ENCODE data around the gene GARS1.

The GARS1 gene

DNA sequence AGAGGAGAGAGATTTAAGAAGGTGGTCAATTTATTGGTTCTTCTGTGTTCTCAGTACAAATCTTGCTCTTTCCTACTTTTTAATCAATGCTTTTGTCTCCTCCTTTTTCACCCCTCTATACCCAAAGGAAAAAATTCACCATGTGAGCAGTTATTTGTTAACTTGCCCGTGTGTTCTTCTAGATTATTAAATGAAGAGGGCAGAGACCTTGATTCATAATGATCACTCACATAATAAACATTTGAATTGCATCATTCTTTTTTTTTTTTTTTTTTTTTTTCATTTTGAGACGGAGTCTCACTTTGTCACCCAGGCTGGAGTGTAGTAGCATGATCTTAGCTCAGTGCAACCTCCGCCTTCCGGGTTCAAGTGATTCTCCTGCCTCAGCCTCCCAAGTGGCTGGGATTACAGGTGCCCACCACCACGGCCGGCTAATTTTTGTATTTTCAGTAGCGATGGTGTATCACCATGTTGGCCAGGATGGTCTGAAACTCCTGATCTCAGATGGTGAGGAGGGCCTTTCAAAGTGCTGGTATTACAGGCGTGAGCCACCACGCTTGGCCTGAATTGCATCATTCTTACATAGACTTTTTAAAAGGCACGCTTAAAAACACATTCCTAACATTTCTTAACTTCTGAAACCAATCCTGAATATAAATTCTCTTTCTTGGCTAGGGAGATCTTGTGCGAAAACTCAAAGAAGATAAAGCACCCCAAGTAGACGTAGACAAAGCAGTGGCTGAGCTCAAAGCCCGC, 3.6 kb downstream of the GARS1 start:
- no peak overlapping the region for H3K27ac ChIP-seq (ENCODE audit: low read depth, low read length, severe bottlenecking)

DNA sequence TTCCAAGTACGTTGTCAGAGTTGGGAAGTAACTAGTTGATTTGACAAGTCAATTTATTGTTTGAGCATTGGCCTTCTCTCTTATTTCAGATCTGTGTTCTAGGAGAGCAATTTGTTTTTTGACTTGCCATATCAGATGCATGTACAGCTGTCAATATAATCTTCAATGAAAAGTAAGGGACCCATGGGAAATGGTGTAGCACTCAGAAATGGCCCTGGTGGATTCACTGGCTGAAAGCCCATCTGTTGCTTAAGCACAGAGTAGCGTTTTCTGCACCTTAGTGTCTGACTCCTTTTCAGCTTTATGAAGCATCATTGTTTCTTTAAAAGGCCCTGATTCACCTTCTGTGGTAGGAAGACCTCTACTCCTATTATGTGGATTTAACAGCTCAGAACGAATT, 10.2 kb downstream of the GARS1 start:
- Histone ChIP-seq H3K4me3 (ENCODE audit: extremely low read depth, insufficient read depth, low read length, poor library complexity, severe bottlenecking) (no peak overlapping the region), H3K36me3 (ENCODE audit: control insufficient read depth, insufficient read depth, low read length) (peaks cover 89% of the 10 kb centered on the region), H3K9me3 (ENCODE audit: control insufficient read depth, low read length) (no peaks in the 10 kb centered on the region), H3K27ac (ENCODE audit: low read depth, low read length, severe bottlenecking) (no peak overlapping the region), H3K4me1 (ENCODE audit: control insufficient read depth, insufficient read depth, low read length, poor library complexity, severe bottlenecking) (no peaks in the 10 kb centered on the region)
- WGBS, 2 experiments (ENCODE audit: insufficient coverage in 2 of 2) = 83 to 100% methylated on average over 1 of the region's 3 CpGs

More for the DNA sequence above, 3.6 kb downstream of the GARS1 start:
- WGBS, 2 experiments (ENCODE audit: insufficient coverage in 2 of 2) = 88 to 96% methylated on average over 9 to 11 of the region's 13 CpGs
- Histone ChIP-seq H3K36me3 (ENCODE audit: control insufficient read depth, insufficient read depth, low read length) (peaks cover 56% of the 10 kb centered on the region), H3K4me1 (ENCODE audit: control insufficient read depth, insufficient read depth, low read length, poor library complexity, severe bottlenecking) (peaks cover 5% of the 10 kb centered on the region), H3K4me3 (ENCODE audit: extremely low read depth, insufficient read depth, low read length, poor library complexity, severe bottlenecking) (no peak overlapping the region), H3K9me3 (ENCODE audit: control insufficient read depth, low read length) (no peaks in the 10 kb centered on the region)

- 80 to 100% methylated on average over 1 of the region's 3 CpGs for WGBS, 2 experiments (ENCODE audit: insufficient coverage in 2 of 2)
- Histone ChIP-seq H3K4me1 (ENCODE audit: control insufficient read depth, insufficient read depth, low read length, poor library complexity, severe bottlenecking) (no peaks in the 10 kb centered on the region), H3K4me3 (ENCODE audit: extremely low read depth, insufficient read depth, low read length, poor library complexity, severe bottlenecking) (no peak overlapping the region), H3K27ac (ENCODE audit: low read depth, low read length, severe bottlenecking) (no peak overlapping the region), H3K9me3 (ENCODE audit: control insufficient read depth, low read length) (no peaks in the 10 kb centered on the region), H3K36me3 (ENCODE audit: control insufficient read depth, insufficient read depth, low read length) (peaks cover 87% of the 10 kb centered on the region)
Measured at GRCh38 chr7:30605832-30606231, 11.2 kb downstream of the GARS1 start.

DNA sequence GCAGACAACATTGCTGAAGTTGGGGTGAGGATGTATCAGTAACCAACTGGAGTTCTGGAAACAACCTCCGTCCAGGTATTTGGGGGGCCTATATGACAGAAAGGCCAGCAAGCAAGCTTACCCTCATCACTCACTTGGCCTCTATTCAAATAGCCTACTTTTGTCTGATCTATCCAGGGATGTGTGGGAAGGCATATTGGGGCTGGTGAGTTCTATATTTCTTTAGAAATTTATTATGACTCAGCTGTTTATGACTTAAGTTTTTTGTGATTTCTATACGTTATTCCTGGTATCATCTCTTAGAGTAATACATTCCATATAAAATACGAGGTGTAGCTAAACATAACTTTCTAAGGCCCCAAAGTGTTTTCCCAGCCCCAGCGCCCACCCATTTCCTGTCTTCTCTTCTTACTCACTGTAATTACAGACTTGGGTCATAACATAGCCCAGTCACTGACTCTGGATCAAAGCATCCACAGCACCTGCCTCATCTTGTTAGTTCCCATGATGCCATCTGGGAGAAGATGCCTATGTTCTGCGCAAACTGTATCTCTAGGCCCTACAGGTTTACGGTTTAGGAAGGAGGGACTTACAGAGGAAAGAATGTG, 18.1 kb downstream of the GARS1 start:
- H3K4me1 ChIP-seq (ENCODE audit: control insufficient read depth, insufficient read depth, low read length, poor library complexity, severe bottlenecking) = peaks cover 4% of the 10 kb centered on the region
- H3K9me3 ChIP-seq (ENCODE audit: control insufficient read depth, low read length) = no peaks in the 10 kb centered on the region
- WGBS, 2 experiments (ENCODE audit: insufficient coverage in 2 of 2) = 94 to 97% methylated on average over 3 to 4 of the region's 6 CpGs
- peaks cover 88% of the 10 kb centered on the region for H3K36me3 ChIP-seq (ENCODE audit: control insufficient read depth, insufficient read depth, low read length)
- H3K4me3 ChIP-seq (ENCODE audit: extremely low read depth, insufficient read depth, low read length, poor library complexity, severe bottlenecking) = no peak overlapping the region
- no peak overlapping the region for H3K27ac ChIP-seq (ENCODE audit: low read depth, low read length, severe bottlenecking)

- no peaks in the 10 kb centered on the region for H3K9me3 ChIP-seq (ENCODE audit: control insufficient read depth, low read length)
- peaks cover 89% of the 10 kb centered on the region for H3K36me3 ChIP-seq (ENCODE audit: control insufficient read depth, insufficient read depth, low read length)
- peaks cover 4% of the 10 kb centered on the region for H3K4me1 ChIP-seq (ENCODE audit: control insufficient read depth, insufficient read depth, low read length, poor library complexity, severe bottlenecking)
- 100% methylated on average over 1 to 2 of the region's 4 CpGs for WGBS, 2 experiments (ENCODE audit: insufficient coverage in 2 of 2)
- H3K4me3 ChIP-seq (ENCODE audit: extremely low read depth, insufficient read depth, low read length, poor library complexity, severe bottlenecking) = no peak overlapping the region
- no peak overlapping the region for H3K27ac ChIP-seq (ENCODE audit: low read depth, low read length, severe bottlenecking)
Measured at GRCh38 chr7:30613366-30614325, 19.0 kb downstream of the GARS1 start.

DNA sequence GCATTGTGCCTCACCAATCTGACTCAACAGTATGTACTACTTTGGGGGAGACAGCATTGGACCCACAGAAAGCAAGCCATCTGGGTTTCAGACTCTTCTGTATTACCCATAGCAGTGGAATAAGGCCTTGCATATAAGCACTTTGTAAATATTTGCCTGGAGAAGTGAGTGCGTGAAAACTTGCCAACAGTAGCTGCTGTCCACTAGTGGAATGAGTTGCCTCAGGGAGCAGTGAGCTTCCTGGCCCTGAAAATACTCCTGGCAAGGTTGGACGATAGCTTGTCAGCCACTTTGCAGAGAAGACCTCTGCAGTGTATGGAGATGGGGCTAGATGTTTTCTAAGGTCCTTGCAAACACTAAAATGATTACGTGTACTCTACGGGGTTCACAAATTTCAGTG, 21.6 kb downstream of the GARS1 start:
- no peak overlapping the region for H3K4me3 ChIP-seq (ENCODE audit: extremely low read depth, insufficient read depth, low read length, poor library complexity, severe bottlenecking)
- peaks cover 4% of the 10 kb centered on the region for H3K4me1 ChIP-seq (ENCODE audit: control insufficient read depth, insufficient read depth, low read length, poor library complexity, severe bottlenecking)
- WGBS, 2 experiments (ENCODE audit: insufficient coverage in 2 of 2) = 90 to 94% methylated on average over 4 of the region's 4 CpGs
- no peaks in the 10 kb centered on the region for H3K9me3 ChIP-seq (ENCODE audit: control insufficient read depth, low read length)
- H3K27ac ChIP-seq (ENCODE audit: low read depth, low read length, severe bottlenecking) = no peak overlapping the region
- peaks cover 92% of the 10 kb centered on the region for H3K36me3 ChIP-seq (ENCODE audit: control insufficient read depth, insufficient read depth, low read length)

GRCh38 chr7:30617359-30617758, 22.7 kb downstream of the GARS1 start:
- 100% methylated on average over 2 of the region's 2 CpGs for WGBS, 2 experiments (ENCODE audit: insufficient coverage in 2 of 2)
- no peak overlapping the region for H3K27ac ChIP-seq (ENCODE audit: low read depth, low read length, severe bottlenecking)
- peaks cover 95% of the 10 kb centered on the region for H3K36me3 ChIP-seq (ENCODE audit: control insufficient read depth, insufficient read depth, low read length)
- peaks cover 4% of the 10 kb centered on the region for H3K4me1 ChIP-seq (ENCODE audit: control insufficient read depth, insufficient read depth, low read length, poor library complexity, severe bottlenecking)
- H3K4me3 ChIP-seq (ENCODE audit: extremely low read depth, insufficient read depth, low read length, poor library complexity, severe bottlenecking) = no peak overlapping the region
- no peaks in the 10 kb centered on the region for H3K9me3 ChIP-seq (ENCODE audit: control insufficient read depth, low read length)

- peaks cover 95% of the 10 kb centered on the region for H3K36me3 ChIP-seq (ENCODE audit: control insufficient read depth, insufficient read depth, low read length)
- H3K4me1 ChIP-seq (ENCODE audit: control insufficient read depth, insufficient read depth, low read length, poor library complexity, severe bottlenecking) = peaks cover 4% of the 10 kb centered on the region
- no peak overlapping the region for H3K4me3 ChIP-seq (ENCODE audit: extremely low read depth, insufficient read depth, low read length, poor library complexity, severe bottlenecking)
- 75 to 91% methylated on average over 3 to 4 of the region's 4 CpGs for WGBS, 2 experiments (ENCODE audit: insufficient coverage in 2 of 2)
- no peak overlapping the region for H3K27ac ChIP-seq (ENCODE audit: low read depth, low read length, severe bottlenecking)
- no peaks in the 10 kb centered on the region for H3K9me3 ChIP-seq (ENCODE audit: control insufficient read depth, low read length)
Measured at GRCh38 chr7:30618080-30618676, 23.5 kb downstream of the GARS1 start.

DNA sequence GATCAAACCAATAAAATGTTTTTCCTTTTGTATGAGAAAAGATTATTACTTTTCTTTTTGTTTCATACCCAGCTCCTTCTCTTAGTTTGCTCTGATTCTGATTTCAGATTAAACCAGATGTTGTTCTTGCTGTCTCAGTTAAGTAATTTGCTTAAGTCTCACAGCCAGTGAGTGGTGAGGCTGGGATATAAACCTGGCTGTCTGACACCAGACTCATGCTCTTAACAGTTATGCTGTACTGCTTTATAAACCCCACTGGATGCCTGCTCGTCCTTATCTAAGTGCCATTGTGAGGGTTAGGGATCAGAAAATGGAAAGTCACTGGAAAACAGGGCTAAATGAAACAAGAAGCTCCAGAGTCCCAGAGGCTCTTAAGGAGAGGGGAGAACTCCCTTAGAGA, 24.3 kb downstream of the GARS1 start:
- H3K4me1 ChIP-seq (ENCODE audit: control insufficient read depth, insufficient read depth, low read length, poor library complexity, severe bottlenecking) = no peaks in the 10 kb centered on the region
- H3K36me3 ChIP-seq (ENCODE audit: control insufficient read depth, insufficient read depth, low read length) = peaks cover 95% of the 10 kb centered on the region
- WGBS, 2 experiments (ENCODE audit: insufficient coverage in 2 of 2) = 67 to 100% methylated on average over 1 of the region's 1 CpG
- no peaks in the 10 kb centered on the region for H3K9me3 ChIP-seq (ENCODE audit: control insufficient read depth, low read length)
- no peak overlapping the region for H3K4me3 ChIP-seq (ENCODE audit: extremely low read depth, insufficient read depth, low read length, poor library complexity, severe bottlenecking)
- no peak overlapping the region for H3K27ac ChIP-seq (ENCODE audit: low read depth, low read length, severe bottlenecking)

DNA sequence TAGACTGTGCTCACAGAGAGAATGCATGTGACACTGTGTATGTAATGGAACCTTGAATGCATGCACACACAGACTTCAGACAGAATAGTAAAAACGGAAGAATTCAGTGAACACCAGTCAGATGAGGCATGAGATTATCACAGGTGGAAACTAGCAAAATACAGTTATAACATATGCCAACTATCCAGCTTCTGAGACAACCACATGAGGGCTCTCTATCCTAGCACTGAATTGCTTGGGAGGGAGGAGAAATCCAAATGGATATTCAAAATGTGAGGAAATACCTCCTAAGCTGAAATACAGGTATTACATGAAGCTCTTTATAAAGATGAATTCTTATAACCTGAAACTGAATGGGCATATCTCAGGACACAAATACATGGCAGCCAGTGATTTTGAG, 30.6 kb downstream of the GARS1 start:
- Histone ChIP-seq H3K4me3 (ENCODE audit: extremely low read depth, insufficient read depth, low read length, poor library complexity, severe bottlenecking) (no peak overlapping the region), H3K9me3 (ENCODE audit: control insufficient read depth, low read length) (no peaks in the 10 kb centered on the region), H3K36me3 (ENCODE audit: control insufficient read depth, insufficient read depth, low read length) (peaks cover 91% of the 10 kb centered on the region), H3K4me1 (ENCODE audit: control insufficient read depth, insufficient read depth, low read length, poor library complexity, severe bottlenecking) (no peaks in the 10 kb centered on the region), H3K27ac (ENCODE audit: low read depth, low read length, severe bottlenecking) (no peak overlapping the region)
- WGBS, 2 experiments (ENCODE audit: insufficient coverage in 2 of 2) = 100% methylated on average over 1 of the region's 1 CpG; no CpG with 5 or more reads in 1 of the 2 experiments

All from mesodermal cell (in vitro differentiated cells).